ENCODE results near the gene PGAP2. TPM values are rescaled to one million over a fixed set of nuclear protein-coding genes. Genes with fewer than 3 reads are reported as not detected.
A peak's percentile ranks its signal among the peaks of the same experiment; 100 is the strongest.

Gene PGAP2
- polyA plus RNA-seq, 1 donor (not counting 4 experiments of a cell fraction or from before 2014, with no cell fraction given): 37.3 TPM

- DNase-seq (ENCODE audit: low read depth, low spot score) (no peak), FAIRE-seq (no peak)
- H3K4me2 ChIP-seq (ENCODE audit: control insufficient read depth, extremely low read depth, insufficient read depth, low read depth, low read length): peak overlapping the region; percentile 98
- H3K27me3 ChIP-seq (ENCODE audit: control insufficient read depth, extremely low read depth, insufficient read depth, low read length): no peaks in the 10 kb centered on the region
- peaks cover 0 to 1% of the 10 kb centered on the region in 2 experiments for H3K36me3 ChIP-seq (ENCODE audit: control insufficient read depth in 2 of 2, extremely low read depth in 1 of 2, insufficient read depth in 2 of 2, low read length in 2 of 2)
- peak overlapping the region; percentile 69 to 83 (median 73) for H3K4me3 ChIP-seq (ENCODE audit: control insufficient read depth in 2 of 3, extremely low read depth in 1 of 3, insufficient read depth in 2 of 3, low read depth in 1 of 3, low read length in 3 of 3)
- no peaks in the 10 kb centered on the region for H4K20me1 ChIP-seq (ENCODE audit: control insufficient read depth, extremely low read depth, insufficient read depth, low read length)
- H3K4me1 ChIP-seq (ENCODE audit: control insufficient read depth, extremely low read depth, insufficient read depth, low read length): peaks cover 37% of the 10 kb centered on the region
- no peaks in the 10 kb centered on the region for H3K9me3 ChIP-seq (ENCODE audit: control insufficient read depth, low read depth, low read length)
- H3K9ac ChIP-seq (ENCODE audit: control insufficient read depth, extremely low read depth, insufficient read depth, low read length): no peak overlapping the region
- no peaks in the 10 kb centered on the region for H3K9me1 ChIP-seq (ENCODE audit: control insufficient read depth, extremely low read depth, insufficient read depth, low read length)
- TF ChIP-seq EZH2 (IDR thresholded peaks at IDR 0.05; ENCODE audit: low read length): no peak
- TF ChIP-seq CTCF (optimal IDR thresholded peaks at IDR 0.05 in 1 of 3, IDR thresholded peaks at IDR 0.05 in 1 of 3, conservative IDR thresholded peaks at IDR 0.05 in 1 of 3; ENCODE audit: extremely low read depth in 1 of 3, insufficient read depth in 2 of 3, low read length in 3 of 3): no peak
- no peak overlapping the region for H3K27ac ChIP-seq (ENCODE audit: control insufficient read depth, insufficient read depth, low read length)
- H2AFZ ChIP-seq (ENCODE audit: control insufficient read depth, low read length): no peak overlapping the region
- dilution Hi-C loops (cut with MboI; ENCODE audit: extremely low pct_ligation_motif_present, low sequenced_read_pairs): loop anchor here (25.0 kb wide), 1 partner anchor 205 kb away; no protein-coding TSS in a partner anchor
- H3K79me2 ChIP-seq (ENCODE audit: control insufficient read depth, insufficient read depth, low read length): peaks cover 66% of the 10 kb centered on the region
Measured at GRCh38 chr11:3857628-3858027, 49.3 kb downstream of the PGAP2 start.

GRCh38 chr11:3859373-3859881 is 51.1 kb downstream of the PGAP2 start:
- Histone ChIP-seq H3K9ac (ENCODE audit: control insufficient read depth, extremely low read depth, insufficient read depth, low read length) (no peak overlapping the region), H3K9me3 (ENCODE audit: control insufficient read depth, low read depth, low read length) (no peaks in the 10 kb centered on the region), H3K4me3 (ENCODE audit: control insufficient read depth in 2 of 3, extremely low read depth in 1 of 3, insufficient read depth in 2 of 3, low read depth in 1 of 3, low read length in 3 of 3) (no peak overlapping the region), H3K4me2 (ENCODE audit: control insufficient read depth, extremely low read depth, insufficient read depth, low read depth, low read length) (peak overlapping the region; percentile 20), H2AFZ (ENCODE audit: control insufficient read depth, low read length) (no peak overlapping the region), H3K27ac (ENCODE audit: control insufficient read depth, insufficient read depth, low read length) (no peak overlapping the region), H3K36me3 (ENCODE audit: control insufficient read depth in 2 of 2, extremely low read depth in 1 of 2, insufficient read depth in 2 of 2, low read length in 2 of 2) (peaks cover 0 to 1% of the 10 kb centered on the region in 2 experiments), H3K79me2 (ENCODE audit: control insufficient read depth, insufficient read depth, low read length) (peaks cover 83% of the 10 kb centered on the region), H3K4me1 (ENCODE audit: control insufficient read depth, extremely low read depth, insufficient read depth, low read length) (peaks cover 33% of the 10 kb centered on the region), H3K27me3 (ENCODE audit: control insufficient read depth, extremely low read depth, insufficient read depth, low read length) (no peaks in the 10 kb centered on the region), H3K9me1 (ENCODE audit: control insufficient read depth, extremely low read depth, insufficient read depth, low read length) (no peaks in the 10 kb centered on the region), H4K20me1 (ENCODE audit: control insufficient read depth, extremely low read depth, insufficient read depth, low read length) (no peaks in the 10 kb centered on the region)
- no peak for FAIRE-seq
- no peak for DNase-seq (ENCODE audit: low read depth, low spot score)
- TF ChIP-seq EZH2 (IDR thresholded peaks at IDR 0.05; ENCODE audit: low read length): no peak
- no peak for TF ChIP-seq CTCF (optimal IDR thresholded peaks at IDR 0.05 in 1 of 3, IDR thresholded peaks at IDR 0.05 in 1 of 3, conservative IDR thresholded peaks at IDR 0.05 in 1 of 3; ENCODE audit: extremely low read depth in 1 of 3, insufficient read depth in 2 of 3, low read length in 3 of 3)
- dilution Hi-C loops (cut with MboI; ENCODE audit: extremely low pct_ligation_motif_present, low sequenced_read_pairs): loop anchor here (25.0 kb wide), 1 partner anchor 203 kb away; no protein-coding TSS in a partner anchor
